Heart right ventricle (tissue), 16 donors: Measurements from ENCODE around the gene TMEM242. TPM values are rescaled to one million over a fixed set of nuclear protein-coding genes. Genes with fewer than 3 reads are reported as not detected.

Source experiments
- ATAC-seq, 8 donors: fragments of 200-7000 bp; cut with Tn5 transposase; one replicate each; pipeline ENCODE4 v1.9.1; 2020; ENCODE audit warnings: mild to moderate bottlenecking in 8 of 8, moderate library complexity in 8 of 8, moderate number of reproducible peaks in 1 of 8
- DNase-seq, 2 donors: peaks; one replicate each; pipeline ENCODE4 v3.0.0-alpha.2; 2020
- H3K27ac ChIP-seq, 10 donors: fragments of 200-600 bp; sonication (generic) in 2 of 10; one replicate each; pipeline versions ENCODE4 v1.5.0 to v1.8.0; 2020 to 2022; ENCODE audit warnings: mild to moderate bottlenecking in 3 of 10
- H3K27me3 ChIP-seq, 7 donors: fragments of 200-600 bp; one replicate each; pipeline ENCODE4 v1.8.0; 2021 to 2022; ENCODE audit warnings: mild to moderate bottlenecking in 2 of 7
- H3K36me3 ChIP-seq, 9 donors: fragments of 200-600 bp; sonication (generic) in 1 of 9; one replicate each; pipeline versions ENCODE4 v1.5.0 to v1.8.0; 2020 to 2022; ENCODE audit warnings: mild to moderate bottlenecking in 2 of 9
- H3K4me1 ChIP-seq, 9 donors: fragments of 200-600 bp; sonication (generic) in 1 of 9; one replicate each; pipeline versions ENCODE4 v1.5.0 to v1.8.0; 2020 to 2022; ENCODE audit warnings: mild to moderate bottlenecking in 4 of 9
- H3K4me3 ChIP-seq, 10 donors: fragments of 200-600 bp; sonication (generic) in 2 of 10; one replicate each; pipeline versions ENCODE4 v1.5.0 to v1.8.0; 2020 to 2022; ENCODE audit warnings: mild to moderate bottlenecking in 7 of 10, moderate library complexity in 2 of 10
- H3K9me3 ChIP-seq, 11 donors: fragments of 200-600 bp in 10 of 11; sonication (generic) in 2 of 11; one replicate each; pipeline versions ENCODE4 v1.5.0 to v1.8.0; 2013 to 2022; ENCODE audit warnings: mild to moderate bottlenecking in 2 of 11, control low read depth in 1 of 11, moderate library complexity in 1 of 11
- WGBS, 2 donors: extraction: QIAGEN DNeasy Blood & Tissue Kit; methylation state at CpG; one replicate each; pipeline ENCODE4 v1.1.7; 2013; ENCODE audit warnings: inconsistent platforms in 1 of 2; 5-methylcytosine and 5-hydroxymethylcytosine counted together
- intact Hi-C, 10 donors: fragments of 100-400 bp; cut with DNase I; formaldehyde crosslinking; loops; one replicate each; pipeline versions ENCODE4 v1.11.1 to v1.14.2; 2022
- polyA plus RNA-seq, 2 donors: library from polyadenylated mRNA; stranded (reverse); fragments of 200-250 nt; gene quantifications; one replicate each; pipeline ENCODE4 v1.2.3, GENCODE V29; 2013
- total RNA-seq, 10 donors: library from RNA; stranded (reverse); fragmentation: NEBNext Ultra II Directional in 3 of 10; extraction: Animal tissue kit (Norgen Biotek cat#: 25700) in 3 of 10; gene quantifications; one replicate each; pipeline versions ENCODE4 v1.2.1 to v1.2.4, GENCODE V29; 2021 to 2023
- TF ChIP-seq, protein P1 (sequence below), 9 donors: fragments of 200-600 bp; sonication (generic) in 2 of 9; IDR thresholded peaks; one replicate each; pipeline versions ENCODE4 v1.5.0 to v1.8.0; 2021 to 2022; ENCODE audit warnings: antibody characterized with exemption in 9 of 9, mild to moderate bottlenecking in 5 of 9, moderate library complexity in 1 of 9
- donor health status: Arrhythmogenic right ventricular cardiomyopathy.
- donor health status: ischemic (EF 13 %, LVEDD 7.1; RV severe dilation, severe dysfunction).
- donor health status: healthy with polysubstance abuse.
- donor health status: DM: no; HTN: yes; CAD: no.
- donor health status: DM: no; HTN: no; CAD: no.
- donor health status: ischemic (EF 25% LVEDD 6.9; RV normal size, moderate dysfunction).
- donor health status: ischemic (EF 25% LVEDD 5.7; RV mildly dilated, moderate dysfunction).
- donor health status: healthy.
- donor health status: DM: yes; HTN: yes; CAD: no.
- donor health status: Ischemic cardiomyopathy.
- donor health status: ischemic (EF 35%, LVEDD 5.7; RV mildly dilated, moderate dysfunction).
- donor health status: nonischemic (EF 11% LVEDD 7.7; RV severe dilation, severe dysfunction).
- donor health status: DM: yes; HTN: yes; CAD: no.
- donor health status: PGD.
- donor health status: ischemic (EF 29% LVEDD 5.4; RV normal size, mild dysfunction).
- donor health status: nonischemic (EF 23%, LVEDD 6.1; RV moderate dilation, normal function).

The TMEM242 gene
- total and polyA plus RNA-seq, 12 donors, result 8.9 to 18.7 (median 16.2) TPM

DNA sequence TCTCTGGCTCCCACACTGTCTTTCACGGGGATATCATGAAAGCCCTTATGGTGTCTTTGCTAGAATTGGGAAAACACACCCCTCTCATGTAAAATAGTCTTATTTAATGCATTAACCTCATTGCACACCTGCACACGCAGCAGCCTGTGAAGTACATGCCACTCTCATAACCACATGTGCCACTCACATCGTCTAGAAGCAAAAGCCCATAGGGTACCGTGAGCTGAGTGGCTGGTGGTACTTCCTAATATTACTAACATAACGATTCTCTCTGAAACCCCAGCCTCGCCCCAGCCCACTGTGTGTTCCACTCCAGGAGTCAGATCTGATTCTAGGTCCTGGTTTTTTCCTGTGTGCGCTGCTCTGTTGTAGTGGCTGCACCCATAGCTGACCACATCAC is 9.5 kb upstream of the TMEM242 start:
- intact Hi-C loops, result no loop called here
- ATAC-seq (no peak), DNase-seq (no peak)
- H3K4me1 ChIP-seq, result peaks cover 0 to 32% (median 5%) of the 10 kb centered on the region in 9 donors
- peak overlapping the region in 1 of 10 donors; percentile 90 for H3K27ac ChIP-seq
- no peaks in the 10 kb centered on the region for H3K9me3 ChIP-seq
- 63 to 94% methylated on average over 7 of the region's 7 CpGs for WGBS, 2 donors
- TF ChIP-seq, protein P1, sequence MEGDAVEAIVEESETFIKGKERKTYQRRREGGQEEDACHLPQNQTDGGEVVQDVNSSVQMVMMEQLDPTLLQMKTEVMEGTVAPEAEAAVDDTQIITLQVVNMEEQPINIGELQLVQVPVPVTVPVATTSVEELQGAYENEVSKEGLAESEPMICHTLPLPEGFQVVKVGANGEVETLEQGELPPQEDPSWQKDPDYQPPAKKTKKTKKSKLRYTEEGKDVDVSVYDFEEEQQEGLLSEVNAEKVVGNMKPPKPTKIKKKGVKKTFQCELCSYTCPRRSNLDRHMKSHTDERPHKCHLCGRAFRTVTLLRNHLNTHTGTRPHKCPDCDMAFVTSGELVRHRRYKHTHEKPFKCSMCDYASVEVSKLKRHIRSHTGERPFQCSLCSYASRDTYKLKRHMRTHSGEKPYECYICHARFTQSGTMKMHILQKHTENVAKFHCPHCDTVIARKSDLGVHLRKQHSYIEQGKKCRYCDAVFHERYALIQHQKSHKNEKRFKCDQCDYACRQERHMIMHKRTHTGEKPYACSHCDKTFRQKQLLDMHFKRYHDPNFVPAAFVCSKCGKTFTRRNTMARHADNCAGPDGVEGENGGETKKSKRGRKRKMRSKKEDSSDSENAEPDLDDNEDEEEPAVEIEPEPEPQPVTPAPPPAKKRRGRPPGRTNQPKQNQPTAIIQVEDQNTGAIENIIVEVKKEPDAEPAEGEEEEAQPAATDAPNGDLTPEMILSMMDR (IDR thresholded peaks at IDR 0.05), result no peak
- H3K27me3 ChIP-seq, result peaks cover 0 to 5% (median 0%) of the 10 kb centered on the region in 7 donors
- H3K4me3 ChIP-seq, result no peak overlapping the region
- H3K36me3 ChIP-seq, result no peaks in the 10 kb centered on the region

DNA sequence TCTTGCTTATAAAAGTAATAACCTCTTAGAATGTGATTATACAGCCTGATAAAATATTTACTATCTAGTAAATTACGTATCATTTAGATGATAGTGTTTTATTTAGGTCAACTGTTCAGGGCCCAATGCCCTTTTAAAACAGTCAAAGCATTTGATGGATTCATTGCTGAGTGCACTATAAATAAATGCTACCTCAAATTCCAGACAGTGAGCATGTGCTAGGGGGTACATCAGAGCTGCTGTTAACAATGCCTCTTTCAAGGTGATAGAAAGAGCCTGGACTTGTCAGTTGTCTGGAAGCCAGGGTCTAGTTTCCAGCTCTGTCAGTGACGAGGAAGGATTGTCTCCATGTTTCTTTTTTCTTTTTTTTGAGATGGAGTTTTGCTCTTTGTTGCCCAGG is 7.5 kb upstream of the TMEM242 start:
- ATAC-seq (peak; percentile 35 to 83 (median 70)), DNase-seq (no peak)
- Histone ChIP-seq H3K9me3 (no peaks in the 10 kb centered on the region), H3K36me3 (no peaks in the 10 kb centered on the region), H3K4me3 (no peak overlapping the region), H3K27me3 (peaks cover 0 to 5% (median 0%) of the 10 kb centered on the region in 7 donors), H3K27ac (peak overlapping the region in 8 of 10 donors; percentile 53 to 96 (median 76)), H3K4me1 (peaks cover 4 to 43% (median 10%) of the 10 kb centered on the region in 9 donors)
- 38 to 51% methylated on average over 2 of the region's 2 CpGs for WGBS, 2 donors
- intact Hi-C loops, result no loop called here
- TF ChIP-seq, protein P1 (IDR thresholded peaks at IDR 0.05), result no peak

GRCh38 chr6:157329829-157330228 is 6.5 kb upstream of the TMEM242 start:
- DNase-seq (no peak), ATAC-seq (no peak)
- TF ChIP-seq, protein P1 (IDR thresholded peaks at IDR 0.05), result no peak
- peaks cover 0 to 5% (median 0%) of the 10 kb centered on the region in 7 donors for H3K27me3 ChIP-seq
- peaks cover 4 to 42% (median 11%) of the 10 kb centered on the region in 9 donors for H3K4me1 ChIP-seq
- peak overlapping the region in 7 of 10 donors; percentile 61 to 96 (median 77) for H3K27ac ChIP-seq
- H3K36me3 ChIP-seq, result no peaks in the 10 kb centered on the region
- 71 to 80% methylated on average over 1 of the region's 1 CpG for WGBS, 2 donors
- no peak overlapping the region for H3K4me3 ChIP-seq
- no peaks in the 10 kb centered on the region for H3K9me3 ChIP-seq
- intact Hi-C loops, result loop anchor here in 2 of 10 donors (10.0 kb wide), 3 partner anchors 105 to 745 kb away; no protein-coding TSS in a partner anchor

GRCh38 chr6:157328108-157328692 is 4.9 kb upstream of the TMEM242 start:
- H3K4me3 ChIP-seq, result peak overlapping the region in 4 of 10 donors; percentile 11 to 23 (median 12)
- peaks cover 0 to 3% (median 0%) of the 10 kb centered on the region in 7 donors for H3K27me3 ChIP-seq
- intact Hi-C loops, result loop anchor here in 2 of 10 donors (10.0 kb wide), 3 partner anchors 107 to 747 kb away; no protein-coding TSS in a partner anchor
- WGBS, 2 donors, result 53 to 55% methylated on average over 5 of the region's 5 CpGs
- TF ChIP-seq, protein P1 (IDR thresholded peaks at IDR 0.05), result no peak
- no peak for DNase-seq
- H3K27ac ChIP-seq, result peak overlapping the region in 6 of 10 donors; percentile 30 to 96 (median 84)
- no peaks in the 10 kb centered on the region for H3K9me3 ChIP-seq
- no peaks in the 10 kb centered on the region for H3K36me3 ChIP-seq
- H3K4me1 ChIP-seq, result peaks cover 5 to 48% (median 18%) of the 10 kb centered on the region in 9 donors
- ATAC-seq, result no peak
